ENCODE measurements around the gene HERC6.
A peak's percentile ranks its signal among the peaks of the same experiment; 100 is the strongest.
"Not testable (repeated sequence)": the region's sequence is repeated elsewhere in the genome, so short reads cannot be mapped to it uniquely, and the experiment has no call there.

The HERC6 gene

GRCh38 chr4:88391703-88392102 lies 13.1 kb downstream of the HERC6 start:
- no peak for DNase-seq (ENCODE audit: low spot score)

- no peak for DNase-seq (ENCODE audit: low spot score)
Measured at GRCh38 chr4:88396681-88397080, 18.0 kb downstream of the HERC6 start.

GRCh38 chr4:88398381-88398780 lies 19.7 kb downstream of the HERC6 start:
- DNase-seq (ENCODE audit: low spot score), result no peak

- no peak for DNase-seq (ENCODE audit: low spot score)
Measured at GRCh38 chr4:88409206-88409605, 30.6 kb downstream of the HERC6 start.

GRCh38 chr4:88409789-88410188 lies 31.1 kb downstream of the HERC6 start:
- no peak for DNase-seq (ENCODE audit: low spot score)

GRCh38 chr4:88411491-88412096 lies 32.9 kb downstream of the HERC6 start:
- no peak for DNase-seq (ENCODE audit: low spot score)

GRCh38 chr4:88413801-88414200 lies 35.1 kb downstream of the HERC6 start:
- no peak for DNase-seq (ENCODE audit: low spot score)

- DNase-seq (ENCODE audit: low spot score), result no peak
Measured at GRCh38 chr4:88414755-88415154, 36.1 kb downstream of the HERC6 start.

- DNase-seq (ENCODE audit: low spot score), result no peak
Measured at GRCh38 chr4:88415982-88416381, 37.3 kb downstream of the HERC6 start.

GRCh38 chr4:88418411-88418810 lies 39.8 kb downstream of the HERC6 start:
- DNase-seq (ENCODE audit: low spot score), result no peak

- no peak for DNase-seq (ENCODE audit: low spot score)
Measured at GRCh38 chr4:88419874-88420273, 41.2 kb downstream of the HERC6 start.

- DNase-seq (ENCODE audit: low spot score), result no peak
Measured at GRCh38 chr4:88420844-88421243, 42.2 kb downstream of the HERC6 start.

GRCh38 chr4:88422403-88422802 lies 43.8 kb downstream of the HERC6 start:
- DNase-seq (ENCODE audit: low spot score), result no peak

- no peak for DNase-seq (ENCODE audit: low spot score)
Measured at GRCh38 chr4:88429401-88429800, 50.7 kb downstream of the HERC6 start.

- DNase-seq (ENCODE audit: low spot score), result no peak
Measured at GRCh38 chr4:88435987-88436693, 57.5 kb downstream of the HERC6 start.

GRCh38 chr4:88437873-88438272 lies 59.2 kb downstream of the HERC6 start:
- not testable (repeated sequence) for DNase-seq (ENCODE audit: low spot score)

GRCh38 chr4:88439161-88439760 lies 60.6 kb downstream of the HERC6 start:
- DNase-seq (ENCODE audit: low spot score), result peak; percentile 40

GRCh38 chr4:88440146-88440545 lies 61.5 kb downstream of the HERC6 start:
- no peak for DNase-seq (ENCODE audit: low spot score)

- no peak for DNase-seq (ENCODE audit: low spot score)
Measured at GRCh38 chr4:88441696-88442095, 63.0 kb downstream of the HERC6 start.

GRCh38 chr4:88442689-88443191 lies 64.1 kb downstream of the HERC6 start:
- DNase-seq (ENCODE audit: low spot score), result peak; percentile 38

GRCh38 chr4:88443486-88443885 lies 64.8 kb downstream of the HERC6 start:
- DNase-seq (ENCODE audit: low spot score), result peak; percentile 26

GRCh38 chr4:88445252-88445651 lies 66.6 kb downstream of the HERC6 start:
- no peak for DNase-seq (ENCODE audit: low spot score)

- no peak for DNase-seq (ENCODE audit: low spot score)
Measured at GRCh38 chr4:88446124-88446523, 67.5 kb downstream of the HERC6 start.
